Suprapubic skin (tissue), 4 donors: ENCODE results near the gene GSG1.

Experiments used
- CTCF ChIP-seq, 2 donors: fragments of 200-600 bp in 1 of 2; fragments of 450-650 bp in 1 of 2; sonication (generic) in 1 of 2; IDR thresholded peaks; one replicate each; pipeline ENCODE4 v1.5.1; 2016 to 2019; ENCODE audit warnings: antibody characterized with exemption in 2 of 2, mild to moderate bottlenecking in 1 of 2, moderate library complexity in 1 of 2
- EP300 ChIP-seq: sonication (generic); formaldehyde crosslinking; IDR thresholded peaks from one replicate; pipeline ENCODE4 v1.6.1; 2017; ENCODE audit warnings: antibody characterized with exemption
- POLR2A ChIP-seq, 2 donors: fragments of 450-650 bp; IDR thresholded peaks; one replicate each; pipeline ENCODE4 v1.6.1; 2017; ENCODE audit warnings: antibody characterized with exemption in 2 of 2, mild to moderate bottlenecking in 2 of 2, moderate library complexity in 2 of 2
- POLR2AphosphoS5 ChIP-seq, 3 donors: sonication (generic); formaldehyde crosslinking; IDR thresholded peaks; one replicate each; pipeline ENCODE4 v1.6.1; 2017; ENCODE audit warnings: antibody characterized with exemption in 3 of 3

GRCh38 chr12:13074396-13075117 lies 28.9 kb downstream of the GSG1 start:
- TF ChIP-seq POLR2A (IDR thresholded peaks at IDR 0.05) (no peak), CTCF (IDR thresholded peaks at IDR 0.05) (no peak), EP300 (no peak), POLR2AphosphoS5 (IDR thresholded peaks at IDR 0.05) (no peak)
